Measurements from ENCODE around the gene DGCR6L. TPM values are rescaled to one million over a fixed set of nuclear protein-coding genes. Genes with fewer than 3 reads are reported as not detected.
"Not testable (repeated sequence)": the region's sequence is repeated elsewhere in the genome, so short reads cannot be mapped to it uniquely, and the experiment has no call there.

The DGCR6L gene
- total RNA-seq, 1 donor from 2014 or later: 83.5 TPM

GRCh38 chr22:20273758-20274181, 46.1 kb downstream of the DGCR6L start:
- DNase-seq (ENCODE audit: low read depth): no peak
- Histone ChIP-seq H3K36me3 (ENCODE audit: control insufficient read depth, insufficient read depth, low read length) (no peaks in the 10 kb centered on the region), H3K27me3 (ENCODE audit: control insufficient read depth, insufficient read depth, low read length) (no peaks in the 10 kb centered on the region), H3K4me3 (ENCODE audit: low read depth, low read length) (no peak overlapping the region)
- TF ChIP-seq CTCF (IDR thresholded peaks at IDR 0.05; ENCODE audit: insufficient read depth, low read length, poor library complexity, severe bottlenecking): no peak

- no peaks in the 10 kb centered on the region for H3K27me3 ChIP-seq (ENCODE audit: control insufficient read depth, insufficient read depth, low read length)
- no peaks in the 10 kb centered on the region for H3K36me3 ChIP-seq (ENCODE audit: control insufficient read depth, insufficient read depth, low read length)
- DNase-seq (ENCODE audit: low read depth): no peak
- TF ChIP-seq CTCF (IDR thresholded peaks at IDR 0.05; ENCODE audit: insufficient read depth, low read length, poor library complexity, severe bottlenecking): no peak
- no peak overlapping the region for H3K4me3 ChIP-seq (ENCODE audit: low read depth, low read length)
These were observed 47.2 kb downstream of the DGCR6L start for GRCh38 chr22:20272700-20273099.

- no peaks in the 10 kb centered on the region for H3K27me3 ChIP-seq (ENCODE audit: control insufficient read depth, insufficient read depth, low read length)
- TF ChIP-seq CTCF (IDR thresholded peaks at IDR 0.05; ENCODE audit: insufficient read depth, low read length, poor library complexity, severe bottlenecking): no peak
- H3K4me3 ChIP-seq (ENCODE audit: low read depth, low read length): no peak overlapping the region
- no peaks in the 10 kb centered on the region for H3K36me3 ChIP-seq (ENCODE audit: control insufficient read depth, insufficient read depth, low read length)
- no peak for DNase-seq (ENCODE audit: low read depth)
These were observed 47.7 kb downstream of the DGCR6L start for GRCh38 chr22:20272174-20272573.

GRCh38 chr22:20271114-20271994, 48.5 kb downstream of the DGCR6L start:
- no peak for DNase-seq (ENCODE audit: low read depth)
- TF ChIP-seq CTCF (IDR thresholded peaks at IDR 0.05; ENCODE audit: insufficient read depth, low read length, poor library complexity, severe bottlenecking): no peak
- Histone ChIP-seq H3K27me3 (ENCODE audit: control insufficient read depth, insufficient read depth, low read length) (no peaks in the 10 kb centered on the region), H3K4me3 (ENCODE audit: low read depth, low read length) (no peak overlapping the region), H3K36me3 (ENCODE audit: control insufficient read depth, insufficient read depth, low read length) (no peaks in the 10 kb centered on the region)

GRCh38 chr22:20270190-20271113, 49.4 kb downstream of the DGCR6L start:
- H3K4me3 ChIP-seq (ENCODE audit: low read depth, low read length); DNase-seq (ENCODE audit: low read depth); H3K27me3 ChIP-seq (ENCODE audit: control insufficient read depth, insufficient read depth, low read length); H3K36me3 ChIP-seq (ENCODE audit: control insufficient read depth, insufficient read depth, low read length): not testable (repeated sequence)

GRCh38 chr22:20269673-20270072, 50.2 kb downstream of the DGCR6L start:
- H3K36me3 ChIP-seq (ENCODE audit: control insufficient read depth, insufficient read depth, low read length); H3K27me3 ChIP-seq (ENCODE audit: control insufficient read depth, insufficient read depth, low read length); DNase-seq (ENCODE audit: low read depth); H3K4me3 ChIP-seq (ENCODE audit: low read depth, low read length): not testable (repeated sequence)

GRCh38 chr22:20269201-20269600, 50.7 kb downstream of the DGCR6L start:
- not testable (repeated sequence) for H3K4me3 ChIP-seq (ENCODE audit: low read depth, low read length); DNase-seq (ENCODE audit: low read depth); H3K36me3 ChIP-seq (ENCODE audit: control insufficient read depth, insufficient read depth, low read length); H3K27me3 ChIP-seq (ENCODE audit: control insufficient read depth, insufficient read depth, low read length)
